Middle frontal gyrus (tissue), 1 donor: Measurements from ENCODE around the gene TAOK2.

Experiments used
- DNase-seq: peaks from one replicate; pipeline ENCODE4 v3.0.0-alpha.2; 2015; ENCODE audit warnings: low spot score; ENCODE audit errors: extremely low spot score

The TAOK2 gene

GRCh38 chr16:29963021-29963743, 10.5 kb upstream of the TAOK2 start:
- no peak for DNase-seq

DNA sequence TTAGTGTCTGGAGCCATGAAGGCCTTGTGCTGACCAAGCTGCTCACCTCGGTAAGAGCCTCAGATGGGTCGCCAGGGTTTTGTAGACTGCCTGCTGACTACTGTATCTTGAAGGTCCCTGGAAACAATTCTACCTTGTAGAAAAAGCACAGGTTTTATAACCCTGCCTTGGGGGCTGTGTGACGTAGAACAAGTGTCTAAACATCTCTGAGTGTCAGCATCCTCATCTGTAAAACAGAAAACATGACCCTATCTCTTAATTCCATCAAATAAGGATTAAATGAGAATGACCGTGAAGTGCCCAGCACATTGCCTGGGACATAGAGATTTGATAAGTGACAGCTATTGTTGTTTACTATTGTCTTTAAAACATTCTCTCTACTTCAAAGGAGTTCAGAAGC, 5.5 kb upstream of the TAOK2 start:
- DNase-seq, result no peak

GRCh38 chr16:29971304-29971703, 2.4 kb upstream of the TAOK2 start:
- no peak for DNase-seq

DNA sequence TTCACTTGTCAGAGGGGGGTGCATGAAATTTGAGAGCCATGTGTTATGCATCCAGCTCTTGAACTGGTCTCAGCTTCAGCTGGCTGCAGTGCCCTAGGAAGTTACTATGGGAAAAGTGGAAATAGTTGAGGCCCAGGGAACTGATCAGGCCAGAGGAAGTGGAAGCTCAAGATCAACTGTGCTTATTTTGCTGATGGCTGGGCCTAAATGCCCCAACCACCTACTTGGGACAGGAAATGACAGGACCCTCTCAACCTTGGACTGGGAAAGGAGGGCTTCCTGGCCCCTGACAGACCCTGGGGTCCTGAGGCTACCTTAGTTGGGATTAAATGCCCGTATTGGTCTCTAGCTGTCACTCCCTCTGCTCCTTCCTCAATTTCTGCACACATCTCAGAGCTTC, 1.2 kb upstream of the TAOK2 start:
- DNase-seq, result no peak

DNA sequence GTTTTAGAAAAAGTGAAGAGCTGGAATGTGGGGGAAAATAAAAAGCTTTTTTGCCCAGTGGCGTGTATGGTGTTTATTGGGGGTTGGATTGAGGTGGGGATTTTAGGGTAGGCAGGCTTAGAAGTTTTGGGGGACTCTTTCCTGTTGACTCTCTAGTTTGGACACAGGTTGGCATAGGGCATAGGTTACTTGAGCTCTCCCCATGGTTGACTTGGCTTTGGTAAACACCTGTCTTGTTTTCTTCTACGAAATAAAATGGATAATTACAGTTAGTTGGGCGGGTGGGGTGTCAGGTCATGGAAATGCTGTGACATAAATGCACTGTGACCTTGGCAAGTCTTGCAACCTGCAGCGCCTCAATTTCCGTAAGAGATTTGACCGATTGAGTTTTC, 680 bp upstream of the TAOK2 start:
- DNase-seq, result no peak

GRCh38 chr16:29974291-29975133, 844 bp downstream of the TAOK2 start:
- no peak for DNase-seq

DNA sequence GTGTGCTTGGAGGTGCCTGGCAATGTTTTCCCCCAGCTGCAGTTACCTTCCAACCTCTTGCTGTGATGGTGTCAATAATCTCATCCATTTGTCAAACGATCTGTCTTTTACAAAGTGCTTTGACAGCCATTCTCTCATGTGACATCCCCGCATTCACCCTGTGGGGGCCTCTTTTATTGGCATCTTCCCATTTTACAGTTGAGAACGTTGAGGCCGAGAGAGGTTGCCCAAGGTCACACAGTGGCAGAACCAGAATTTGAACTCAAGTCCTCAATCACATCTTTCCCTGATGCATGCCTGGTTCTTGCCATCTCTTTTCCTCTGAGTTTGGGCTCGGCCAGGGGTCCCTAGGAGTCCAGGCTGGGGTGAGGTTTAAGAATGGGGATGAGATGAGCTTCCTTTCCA, 1.5 kb downstream of the TAOK2 start:
- DNase-seq, result no peak

DNA sequence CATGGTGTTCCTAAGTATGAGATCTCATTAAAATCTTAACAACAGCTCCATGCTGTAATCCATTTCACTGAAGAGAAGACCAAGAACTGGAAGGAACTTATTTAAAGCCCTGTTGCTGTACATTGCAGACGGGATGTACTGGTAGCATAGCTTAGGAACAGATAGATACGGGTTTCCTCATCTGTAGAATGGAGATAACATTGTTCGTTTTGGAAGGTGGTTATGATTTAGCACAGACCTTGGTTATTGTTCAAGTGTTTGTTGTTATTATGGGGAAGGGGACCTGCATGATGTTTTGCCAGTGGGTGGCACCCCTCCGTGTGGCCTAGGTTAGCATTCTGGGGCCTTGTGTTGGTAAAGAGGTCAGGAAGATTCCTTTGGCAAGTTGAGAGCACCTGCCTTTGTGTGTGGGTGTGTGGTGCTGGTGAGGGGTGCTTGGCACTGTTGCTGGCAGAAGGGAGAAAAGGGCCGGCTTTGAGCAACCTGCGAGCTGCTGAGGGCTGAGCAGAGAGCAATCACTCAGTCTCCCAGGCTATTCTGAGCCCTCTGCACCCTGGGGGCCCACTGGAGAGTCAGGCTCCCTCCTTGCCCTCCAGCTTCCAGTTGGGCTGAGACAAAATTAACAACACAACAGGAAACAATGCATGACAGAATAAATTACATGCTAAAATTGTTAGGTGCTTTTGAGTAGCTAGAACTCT, 2.3 kb downstream of the TAOK2 start:
- DNase-seq, result no peak

GRCh38 chr16:29977063-29977825, 3.6 kb downstream of the TAOK2 start:
- no peak for DNase-seq

DNA sequence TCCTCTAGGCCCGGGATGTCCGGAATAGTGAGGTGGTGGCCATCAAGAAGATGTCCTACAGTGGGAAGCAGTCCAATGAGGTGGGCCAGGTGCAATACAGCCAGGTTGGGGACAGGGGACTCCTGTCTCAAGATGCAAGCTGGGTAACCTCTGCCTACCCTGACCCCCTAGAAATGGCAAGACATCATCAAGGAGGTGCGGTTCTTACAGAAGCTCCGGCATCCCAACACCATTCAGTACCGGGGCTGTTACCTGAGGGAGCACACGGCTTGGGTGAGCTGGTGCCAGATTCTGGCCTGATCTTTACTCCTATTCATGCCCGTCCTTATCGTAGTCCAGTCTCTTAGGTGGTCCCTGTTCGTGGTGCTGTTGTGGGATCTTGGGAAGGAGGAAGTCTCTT, 4.4 kb downstream of the TAOK2 start:
- no peak for DNase-seq

DNA sequence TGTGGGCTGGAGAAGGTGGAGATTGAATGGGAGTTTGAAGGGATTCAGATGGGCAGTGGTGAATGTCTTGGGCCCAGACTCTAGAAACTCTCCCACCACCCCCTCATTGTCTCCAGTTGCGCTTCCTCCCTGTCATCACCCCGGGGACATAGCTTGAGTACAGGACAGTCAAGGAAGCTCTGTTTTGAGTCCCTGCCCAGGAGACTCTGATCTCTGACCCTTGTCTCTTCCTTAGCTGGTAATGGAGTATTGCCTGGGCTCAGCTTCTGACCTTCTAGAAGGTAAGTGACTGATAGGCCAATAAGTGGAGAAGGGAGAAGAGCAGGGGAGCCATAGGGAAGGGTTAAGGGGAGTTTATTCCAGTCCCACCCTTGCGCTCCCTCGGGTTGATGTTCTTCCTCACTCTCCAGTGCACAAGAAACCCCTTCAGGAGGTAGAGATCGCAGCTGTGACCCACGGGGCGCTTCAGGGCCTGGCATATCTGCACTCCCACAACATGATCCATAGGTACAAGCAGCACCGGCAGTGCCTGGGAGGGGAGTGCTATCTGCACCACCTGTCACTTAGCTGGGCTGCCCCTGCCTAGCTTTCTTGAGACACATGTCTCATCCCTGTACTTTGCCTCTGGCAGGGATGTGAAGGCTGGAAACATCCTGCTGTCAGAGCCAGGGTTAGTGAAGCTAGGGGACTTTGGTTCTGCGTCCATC, 5.0 kb downstream of the TAOK2 start:
- no peak for DNase-seq

- DNase-seq, result no peak
These were observed 9.1 kb downstream of the TAOK2 start for GRCh38 chr16:29982560-29983419.

- no peak for DNase-seq
These were observed 9.9 kb downstream of the TAOK2 start for GRCh38 chr16:29983420-29984136.

GRCh38 chr16:29984137-29984763, 10.6 kb downstream of the TAOK2 start:
- no peak for DNase-seq

DNA sequence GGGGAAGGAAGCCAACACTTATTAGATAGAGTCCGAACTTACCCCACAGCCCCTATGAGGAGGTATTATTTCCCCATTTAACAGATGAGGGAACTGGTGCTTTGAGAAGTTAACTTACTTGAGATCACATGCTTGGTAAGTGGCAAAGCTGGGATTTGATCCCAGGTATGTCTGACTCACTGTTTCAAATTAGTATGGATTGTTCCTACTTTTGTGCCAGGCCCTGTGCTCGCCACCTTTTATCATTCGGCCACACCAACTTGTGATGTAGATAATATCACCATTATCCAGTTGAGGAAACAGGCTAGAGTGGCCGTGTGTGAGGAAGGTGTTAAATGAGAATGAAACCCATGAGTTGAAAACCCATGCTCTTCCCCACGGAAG, 11.1 kb downstream of the TAOK2 start:
- DNase-seq, result no peak

- DNase-seq, result no peak
These were observed 11.7 kb downstream of the TAOK2 start for GRCh38 chr16:29985271-29985811.

- no peak for DNase-seq
These were observed 12.6 kb downstream of the TAOK2 start for GRCh38 chr16:29986231-29986630.

- DNase-seq, result no peak
These were observed 13.3 kb downstream of the TAOK2 start for GRCh38 chr16:29986931-29987330.
